Smooth muscle cell (in vitro differentiated cells): ENCODE data around the gene PHLDB1. TPM values are rescaled to one million over a fixed set of nuclear protein-coding genes. Genes with fewer than 3 reads are reported as not detected.

ENCODE experiments used
- DNase-seq: peaks from one replicate; lab custom pipeline; 2025; ENCODE audit not compliant: unreplicated experiment; lab: John Stamatoyannopoulos, UW
- H2AFZ ChIP-seq: fragments of 200-600 bp; sonication (generic); 2 replicates; pipeline ENCODE4 v1.6.0; 2016; ENCODE audit warnings: antibody characterized with exemption, low read depth, mild to moderate bottlenecking
- H3F3A ChIP-seq: fragments of 200-600 bp; sonication (generic); 2 replicates; pipeline ENCODE4 v1.6.0; 2017; ENCODE audit warnings: antibody characterized with exemption, low read depth
- H3K27ac ChIP-seq: fragments of 200-600 bp; sonication (generic); 2 replicates; pipeline ENCODE4 v1.5.1; 2016; ENCODE audit warnings: low read depth, mild to moderate bottlenecking
- H3K27me3 ChIP-seq: fragments of 200-600 bp; sonication (generic); 2 replicates; pipeline ENCODE4 v1.6.1; 2016; ENCODE audit warnings: low read depth, mild to moderate bottlenecking
- H3K36me3 ChIP-seq: fragments of 200-600 bp; sonication (generic); 2 replicates; pipeline ENCODE4 v1.5.1; 2016; ENCODE audit warnings: low read depth
- H3K4me1 ChIP-seq: fragments of 200-600 bp; sonication (generic); 2 replicates; pipeline ENCODE4 v1.5.1; 2016; ENCODE audit warnings: low read depth
- H3K4me2 ChIP-seq: fragments of 200-600 bp; sonication (generic); 2 replicates; pipeline ENCODE4 v1.6.0; 2016; ENCODE audit warnings: mild to moderate bottlenecking
- H3K4me3 ChIP-seq: fragments of 200-600 bp; sonication (generic); 2 replicates; pipeline ENCODE4 v1.5.1; 2016; ENCODE audit warnings: mild to moderate bottlenecking
- H3K79me2 ChIP-seq: fragments of 200-600 bp; sonication (generic); 2 replicates; pipeline ENCODE4 v1.6.0; 2016; ENCODE audit warnings: low read depth, mild to moderate bottlenecking
- H3K9ac ChIP-seq: fragments of 200-600 bp; sonication (generic); 2 replicates; pipeline ENCODE4 v1.6.0; 2016; ENCODE audit warnings: low read depth
- H3K9me3 ChIP-seq: fragments of 200-600 bp; sonication (generic); replicated peaks from 2 replicates; pipeline ENCODE4 v1.5.1; 2016; ENCODE audit warnings: low read depth
- H4K20me1 ChIP-seq: fragments of 200-600 bp; sonication (generic); 2 replicates; pipeline ENCODE4 v1.6.0; 2016; ENCODE audit warnings: low read depth
- WGBS: methylation state at CpG from one replicate; pipeline ENCODE4 v1.1.7; 2016; ENCODE audit warnings: low lambda C conversion rate; 5-methylcytosine and 5-hydroxymethylcytosine counted together
- polyA plus RNA-seq: library from polyadenylated mRNA; unstranded; fragments of >200 nt; fragmentation: Nextera tagmentation; extraction: Ambion mirVana; gene quantifications from 2 replicates; pipeline ENCODE4 v1.2.1, GENCODE V29; 2016
- total RNA-seq: library from RNA; depleted of rRNA; stranded (reverse); fragments of >200 nt; gene quantifications from 2 replicates; pipeline ENCODE4 v1.2.3, GENCODE V29; 2014
- TF ChIP-seq, protein P1 (sequence below): fragments of 200-600 bp; sonication (generic); IDR thresholded peaks from 2 replicates; pipeline ENCODE4 v1.5.1; 2017; ENCODE audit warnings: borderline replicate concordance, mild to moderate bottlenecking, antibody characterized with exemption; ENCODE audit not compliant: insufficient read depth, poor library complexity, severe bottlenecking

PHLDB1 gene
- total and polyA plus RNA-seq, 2 experiments from 2014 or later, result 86.0 to 89.0 TPM

DNA sequence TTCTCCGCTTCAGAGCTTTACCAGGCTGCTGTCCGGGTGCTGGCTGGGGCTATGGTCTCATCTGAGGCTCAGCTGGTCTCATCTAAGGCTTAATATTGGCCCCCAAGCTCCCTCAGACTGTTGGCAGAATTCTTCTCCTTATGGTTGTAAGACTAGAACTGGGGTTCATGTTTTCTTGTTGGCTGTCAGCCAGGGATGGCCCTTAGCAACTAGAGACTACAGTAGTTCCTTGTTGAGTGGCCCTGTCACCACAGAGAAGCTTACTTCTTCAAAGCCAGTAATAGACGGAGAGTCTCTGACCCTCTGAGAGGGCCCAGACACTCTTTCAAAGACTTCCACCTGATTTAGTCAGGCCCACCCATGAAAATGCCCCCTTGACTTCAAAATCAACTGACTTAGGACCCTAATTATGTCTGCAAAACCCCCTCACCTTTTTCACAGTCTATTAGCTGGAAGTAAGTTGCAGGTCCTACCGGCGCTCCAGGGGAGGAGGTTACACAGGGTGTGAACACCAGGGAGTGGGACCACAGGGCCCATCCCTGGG lies 96.2 kb downstream of the PHLDB1 start:
- no peaks in the 10 kb centered on the region for H3K36me3 ChIP-seq
- H3K27me3 ChIP-seq, result no peaks in the 10 kb centered on the region
- no peaks in the 10 kb centered on the region for H3K79me2 ChIP-seq
- no peaks in the 10 kb centered on the region for H4K20me1 ChIP-seq
- H3K9me3 ChIP-seq, result no peaks in the 10 kb centered on the region
- no peaks in the 10 kb centered on the region for H3F3A ChIP-seq
- no peak overlapping the region for H3K27ac ChIP-seq
- 96% methylated on average over 5 of the region's 5 CpGs for WGBS
- DNase-seq, result no peak
- H3K4me3 ChIP-seq, result no peak overlapping the region
- no peak overlapping the region for H2AFZ ChIP-seq
- no peak overlapping the region for H3K4me2 ChIP-seq
- H3K9ac ChIP-seq, result no peak overlapping the region
- TF ChIP-seq, protein P1, sequence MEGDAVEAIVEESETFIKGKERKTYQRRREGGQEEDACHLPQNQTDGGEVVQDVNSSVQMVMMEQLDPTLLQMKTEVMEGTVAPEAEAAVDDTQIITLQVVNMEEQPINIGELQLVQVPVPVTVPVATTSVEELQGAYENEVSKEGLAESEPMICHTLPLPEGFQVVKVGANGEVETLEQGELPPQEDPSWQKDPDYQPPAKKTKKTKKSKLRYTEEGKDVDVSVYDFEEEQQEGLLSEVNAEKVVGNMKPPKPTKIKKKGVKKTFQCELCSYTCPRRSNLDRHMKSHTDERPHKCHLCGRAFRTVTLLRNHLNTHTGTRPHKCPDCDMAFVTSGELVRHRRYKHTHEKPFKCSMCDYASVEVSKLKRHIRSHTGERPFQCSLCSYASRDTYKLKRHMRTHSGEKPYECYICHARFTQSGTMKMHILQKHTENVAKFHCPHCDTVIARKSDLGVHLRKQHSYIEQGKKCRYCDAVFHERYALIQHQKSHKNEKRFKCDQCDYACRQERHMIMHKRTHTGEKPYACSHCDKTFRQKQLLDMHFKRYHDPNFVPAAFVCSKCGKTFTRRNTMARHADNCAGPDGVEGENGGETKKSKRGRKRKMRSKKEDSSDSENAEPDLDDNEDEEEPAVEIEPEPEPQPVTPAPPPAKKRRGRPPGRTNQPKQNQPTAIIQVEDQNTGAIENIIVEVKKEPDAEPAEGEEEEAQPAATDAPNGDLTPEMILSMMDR, result no peak
- H3K4me1 ChIP-seq, result peaks cover 6% of the 10 kb centered on the region

DNA sequence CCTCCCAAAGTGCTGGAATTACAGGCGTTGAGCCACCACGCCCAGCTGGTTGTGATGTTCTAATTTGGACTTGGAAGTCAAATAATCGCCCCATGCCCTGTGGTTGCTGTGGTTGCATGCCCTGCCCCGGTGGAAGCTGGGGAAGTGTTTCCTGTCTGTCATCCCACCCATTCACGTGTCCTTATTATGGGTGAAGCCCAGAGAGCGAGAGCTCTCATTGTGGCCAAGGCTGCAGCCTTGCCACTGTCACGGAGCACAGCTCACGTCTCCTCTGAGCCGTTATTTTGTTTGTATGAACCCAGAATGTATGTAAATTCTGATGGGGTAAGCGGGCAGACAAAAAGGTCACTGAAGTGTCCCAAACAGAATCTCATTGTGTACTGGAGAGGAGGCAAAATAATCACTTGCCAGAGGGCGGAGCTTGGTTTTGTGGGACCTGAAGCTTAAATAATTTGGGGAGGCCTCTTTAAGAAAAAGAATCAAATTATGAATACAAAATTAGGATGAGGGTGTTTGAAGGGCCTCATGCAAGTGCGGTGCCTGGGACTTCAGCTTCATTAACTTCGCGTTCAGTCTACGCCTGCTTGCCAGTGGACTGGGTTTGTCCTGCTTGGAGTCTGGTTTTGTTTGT lies 97.8 kb downstream of the PHLDB1 start:
- H3K9me3 ChIP-seq, result no peaks in the 10 kb centered on the region
- H3K27ac ChIP-seq, result no peak overlapping the region
- H3K79me2 ChIP-seq, result no peaks in the 10 kb centered on the region
- H3K4me1 ChIP-seq, result peaks cover 6% of the 10 kb centered on the region
- no peak overlapping the region for H3K9ac ChIP-seq
- no peak overlapping the region for H3K4me2 ChIP-seq
- H4K20me1 ChIP-seq, result no peaks in the 10 kb centered on the region
- DNase-seq, result no peak
- H2AFZ ChIP-seq, result no peak overlapping the region
- H3K36me3 ChIP-seq, result no peaks in the 10 kb centered on the region
- H3K27me3 ChIP-seq, result no peaks in the 10 kb centered on the region
- no peaks in the 10 kb centered on the region for H3F3A ChIP-seq
- WGBS, result 85% methylated on average over 15 of the region's 15 CpGs
- H3K4me3 ChIP-seq, result no peak overlapping the region
- TF ChIP-seq, protein P1, result no peak

DNA sequence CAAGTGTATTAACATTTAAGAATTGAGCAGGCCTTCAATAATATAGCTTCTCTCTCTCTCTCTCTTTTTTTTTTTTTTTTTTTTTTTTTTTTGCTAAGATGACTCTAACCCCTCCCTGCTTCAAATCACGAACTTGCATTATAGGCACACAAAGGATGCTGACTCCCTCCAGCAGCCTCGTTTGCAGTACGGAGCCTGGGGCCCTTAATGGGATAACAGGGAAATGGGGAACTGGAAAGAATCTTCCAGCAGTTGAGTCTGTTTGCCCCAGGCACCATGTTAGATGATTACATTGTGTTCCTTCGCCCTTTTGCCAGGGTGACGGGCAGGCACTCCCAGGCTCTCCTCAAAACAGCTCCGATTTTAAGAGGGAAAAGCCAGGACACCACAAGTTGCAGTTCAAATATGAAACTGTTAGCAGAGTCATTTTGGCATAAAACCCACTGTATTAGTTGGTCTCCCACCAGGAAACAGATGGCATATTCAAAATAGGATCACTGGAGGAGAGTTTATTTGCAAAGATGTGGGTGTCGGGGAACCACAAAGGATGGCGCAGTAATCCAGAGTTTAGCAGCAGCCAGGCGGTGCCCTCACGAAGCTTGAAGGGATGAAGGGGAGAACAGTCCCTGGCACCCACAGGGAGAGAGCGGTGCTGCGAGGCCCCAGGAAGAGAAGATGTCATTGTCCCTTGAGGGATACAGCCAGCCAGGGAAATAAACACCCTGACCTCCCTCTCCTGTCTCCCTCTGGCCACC lies 98.6 kb downstream of the PHLDB1 start:
- no peak for DNase-seq
- Histone ChIP-seq H4K20me1 (no peaks in the 10 kb centered on the region), H3K27me3 (no peaks in the 10 kb centered on the region), H3K4me1 (peaks cover 6% of the 10 kb centered on the region), H3F3A (no peaks in the 10 kb centered on the region), H3K36me3 (no peaks in the 10 kb centered on the region), H3K4me3 (no peak overlapping the region), H3K9ac (no peak overlapping the region), H2AFZ (no peak overlapping the region), H3K4me2 (no peak overlapping the region), H3K79me2 (no peaks in the 10 kb centered on the region), H3K27ac (no peak overlapping the region), H3K9me3 (no peaks in the 10 kb centered on the region)
- 72% methylated on average over 12 of the region's 12 CpGs for WGBS
- TF ChIP-seq, protein P1, result no peak

DNA sequence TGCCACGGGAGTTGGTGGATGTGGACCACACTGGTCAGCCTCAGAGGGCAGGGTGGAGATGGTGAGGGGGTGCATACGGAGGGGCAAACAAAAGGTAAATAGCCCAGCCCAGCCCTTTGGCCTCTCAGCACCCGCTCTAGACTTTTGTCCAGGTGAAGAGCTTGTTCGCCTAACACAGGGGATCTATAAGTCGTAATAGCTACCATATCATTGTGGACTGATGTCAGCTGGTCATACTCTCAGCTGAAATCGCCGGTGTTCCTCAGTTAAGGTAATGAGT lies 99.1 kb downstream of the PHLDB1 start:
- Histone ChIP-seq H2AFZ (no peak overlapping the region), H3K9me3 (no peaks in the 10 kb centered on the region), H3F3A (no peaks in the 10 kb centered on the region), H3K36me3 (no peaks in the 10 kb centered on the region), H3K4me1 (peaks cover 6% of the 10 kb centered on the region), H3K4me2 (no peak overlapping the region), H3K4me3 (no peak overlapping the region), H3K79me2 (no peaks in the 10 kb centered on the region), H3K27me3 (no peaks in the 10 kb centered on the region), H3K27ac (no peak overlapping the region), H3K9ac (no peak overlapping the region), H4K20me1 (no peaks in the 10 kb centered on the region)
- TF ChIP-seq, protein P1, result no peak
- 93% methylated on average over 7 of the region's 7 CpGs for WGBS
- DNase-seq, result no peak
